Epidermal melanocyte (primary cell): ENCODE measurements around the gene ZNF185.

ENCODE experiments used
- DNase-seq: peaks from one replicate; pipeline ENCODE4 v3.0.0; 2011; ENCODE audit warnings: low spot score; ENCODE audit not compliant: insufficient read length

Gene ZNF185

GRCh38 chrX:152946681-152947080, 48.8 kb downstream of the ZNF185 start:
- no peak for DNase-seq
